HepG2 (cell line): ENCODE measurements around the gene NDUFV1. TPM values are rescaled to one million over a fixed set of nuclear protein-coding genes. Genes with fewer than 3 reads are reported as not detected.

Experiments
- ATAC-seq: fragments of 200-7000 bp; cut with Tn5 transposase; 3 replicates; pipeline ENCODE4 v1.9.1; 2020; ENCODE audit warnings: mild to moderate bottlenecking, moderate library complexity
- BruUV-seq: library from RNA; stranded (reverse); fragments of 400-500 nt; replicated peaks from 2 replicates; lab custom pipeline; 2021; lab: Mats Ljungman, UMichigan
- CTCF ChIA-PET: fragments of 300-600 bp; formaldehyde crosslinking; extraction: SDS; loops from one replicate; lab custom pipeline; 2021; ENCODE audit warnings: low total read pairs, inconsistent platforms, low intra/inter-chr PET ratio; lab: Yijun Ruan, JAX
- POLR2A ChIA-PET: fragments of 350-600 bp; sonication (Branson Sonifier 250); formaldehyde crosslinking; loops from one replicate; lab custom pipeline; 2020; ENCODE audit warnings: antibody characterized with exemption, inconsistent platforms; lab: Yijun Ruan, JAX
- DNase-seq: peaks from one replicate; pipeline ENCODE4 v3.0.0-alpha.2; 2015; ENCODE audit warnings: low spot score
- FAIRE-seq: peaks from 3 replicates; lab custom pipeline; 2011; peaks lifted over from hg19 to GRCh38; lab: Jason Lieb, UNC
- H2AFZ ChIP-seq: one replicate; pipeline ENCODE4 v1.6.1; 2011; ENCODE audit warnings: low read length, inconsistent platforms
- H3K27ac ChIP-seq: fragments of 300-600 bp; 3 replicates; pipeline ENCODE4 v1.8.0; 2011; ENCODE audit warnings: mixed run types, mild to moderate bottlenecking, mixed read lengths, low read length, inconsistent platforms; ENCODE audit not compliant: insufficient read depth; ENCODE audit errors: extremely low read length
- H3K27me3 ChIP-seq, 2 experiments: fragments of 200-600 bp in 1 of 2; 2 replicates in 1 of 2; 3 replicates in 1 of 2; pipeline versions ENCODE4 v1.6.0 to v1.8.0; 2011; ENCODE audit warnings: low read length in 2 of 2, mild to moderate bottlenecking in 2 of 2, moderate library complexity in 2 of 2, inconsistent platforms in 1 of 2; ENCODE audit not compliant: insufficient read depth in 2 of 2, control insufficient read depth in 1 of 2
- H3K36me3 ChIP-seq, 2 experiments: fragments of 200-600 bp in 1 of 2; replicated peaks in 1 of 2; 2 replicates in 1 of 2; 3 replicates in 1 of 2; pipeline versions ENCODE4 v1.5.1 to v1.8.0; 2011; ENCODE audit warnings: low read length in 2 of 2, inconsistent platforms in 1 of 2; ENCODE audit not compliant: insufficient read depth in 2 of 2, control insufficient read depth in 1 of 2
- H3K4me1 ChIP-seq: 2 replicates; pipeline ENCODE4 v1.5.1; 2012; ENCODE audit warnings: low read length, inconsistent platforms; ENCODE audit not compliant: insufficient read depth
- H3K4me2 ChIP-seq: 2 replicates; pipeline ENCODE4 v1.6.0; 2011; ENCODE audit warnings: low read depth, low read length, inconsistent platforms
- H3K4me3 ChIP-seq, 3 experiments: fragments of 200-600 bp in 1 of 3; sonication (generic), shearing (Covaris generic) in 1 of 3; replicated peaks in 1 of 3; 2 replicates each; pipeline ENCODE4 v1.5.1; 2011 to 2016; ENCODE audit warnings: low read length in 3 of 3, inconsistent platforms in 2 of 3, low read depth in 2 of 3, mild to moderate bottlenecking in 2 of 3, control low read depth in 1 of 3, mixed read lengths in 1 of 3; ENCODE audit not compliant: insufficient read depth in 1 of 3
- H3K79me2 ChIP-seq: one replicate; pipeline ENCODE4 v1.6.1; 2011; ENCODE audit warnings: low read length, inconsistent platforms; ENCODE audit not compliant: insufficient read depth
- H3K9ac ChIP-seq: 2 replicates; pipeline ENCODE4 v1.6.0; 2011; ENCODE audit warnings: mild to moderate bottlenecking, low read depth, low read length, inconsistent platforms; ENCODE audit not compliant: insufficient read depth
- H3K9me3 ChIP-seq: 2 replicates; pipeline ENCODE4 v1.5.1; 2012; ENCODE audit warnings: mild to moderate bottlenecking, low read length
- H4K20me1 ChIP-seq: 2 replicates; pipeline ENCODE4 v1.6.0; 2011; ENCODE audit warnings: inconsistent platforms, mild to moderate bottlenecking, low read length, moderate library complexity; ENCODE audit not compliant: insufficient read depth
- ATF4 ChIP-seq, 2 experiments: fragments of 450-650 bp in 1 of 2; sonication (generic) in 1 of 2; formaldehyde crosslinking; IDR thresholded peaks; 2 replicates each; pipeline versions ENCODE4 v1.5.0 to v1.8.0; 2020 to 2022; ENCODE audit warnings: mild to moderate bottlenecking in 1 of 2, missing genetic modification reagents in 1 of 2
- ELF1 ChIP-seq: sonication (generic); formaldehyde crosslinking; IDR thresholded peaks from 2 replicates; pipeline ENCODE4 v1.4.0; 2020; ENCODE audit warnings: missing genetic modification reagents
- FOXA1 ChIP-seq, 2 experiments: fragments of 450-650 bp in 1 of 2; sonication (generic) in 1 of 2; formaldehyde crosslinking in 1 of 2; IDR thresholded peaks; 2 replicates each; pipeline versions ENCODE4 v1.4.0 to v1.6.1; 2016 to 2020; ENCODE audit warnings: missing genetic modification reagents in 1 of 2
- FOXP4 ChIP-seq: sonication (generic); formaldehyde crosslinking; IDR thresholded peaks from 2 replicates; pipeline ENCODE4 v1.4.0; 2020; ENCODE audit warnings: missing genetic modification reagents
- GATAD1 ChIP-seq: IDR thresholded peaks from 2 replicates; pipeline ENCODE4 v1.6.1; 2016; ENCODE audit warnings: missing genetic modification reagents, missing compliant biosample characterization
- NFKB2 ChIP-seq: sonication (generic); formaldehyde crosslinking; IDR thresholded peaks from 2 replicates; pipeline ENCODE4 v1.4.0; 2020; ENCODE audit warnings: missing genetic modification reagents, borderline replicate concordance
- SNRNP70 ChIP-seq: fragments of 200-400 bp; formaldehyde crosslinking; IDR thresholded peaks from 2 replicates; pipeline ENCODE4 v1.6.1; 2017; ENCODE audit warnings: mild to moderate bottlenecking, low read depth, low read length, moderate library complexity
- ZBTB1 ChIP-seq: sonication (generic); formaldehyde crosslinking; IDR thresholded peaks from 2 replicates; pipeline ENCODE4 v1.4.0; 2020; ENCODE audit warnings: missing genetic modification reagents, borderline replicate concordance
- ZNF136 ChIP-seq: sonication (generic); formaldehyde crosslinking; IDR thresholded peaks from 2 replicates; pipeline ENCODE4 v1.8.1; 2022; ENCODE audit warnings: low read depth, mild to moderate bottlenecking, moderate library complexity, missing genetic modification reagents
- ZNF260 ChIP-seq: sonication (generic); formaldehyde crosslinking; IDR thresholded peaks from 2 replicates; pipeline ENCODE4 v1.4.0; 2020; ENCODE audit warnings: missing genetic modification reagents, low read depth, mild to moderate bottlenecking, borderline replicate concordance
- ZNF460 ChIP-seq: sonication (generic); formaldehyde crosslinking; IDR thresholded peaks from 2 replicates; pipeline ENCODE4 v1.5.1; 2020; ENCODE audit warnings: missing genetic modification reagents, mild to moderate bottlenecking, borderline replicate concordance
- ZNF501 ChIP-seq: sonication (generic); formaldehyde crosslinking; IDR thresholded peaks from 2 replicates; pipeline ENCODE4 v1.5.1; 2020; ENCODE audit warnings: mild to moderate bottlenecking, moderate library complexity, missing genetic modification reagents
- ZNF597 ChIP-seq: sonication (generic); formaldehyde crosslinking; IDR thresholded peaks from 2 replicates; pipeline ENCODE4 v1.5.0; 2020; ENCODE audit warnings: missing genetic modification reagents
- ZNF598 ChIP-seq: sonication (generic); formaldehyde crosslinking; IDR thresholded peaks from 2 replicates; pipeline ENCODE4 v1.5.1; 2020; ENCODE audit warnings: mild to moderate bottlenecking, missing genetic modification reagents, borderline replicate concordance
- WGBS: methylation state at CpG from one replicate; pipeline ENCODE4 v1.1.6; 2017; ENCODE audit warnings: low lambda C conversion rate; 5-methylcytosine and 5-hydroxymethylcytosine counted together
- in situ Hi-C: cut with HindIII; loops from 2 replicates; pipeline ENCODE4 v1.10.0; 2017; ENCODE audit warnings: low pct_unique_long_range_greater_than_20kb; ENCODE audit not compliant: extremely low pct_ligation_motif_present
- intact Hi-C: fragments of 100-400 bp; cut with micrococcal nuclease; formaldehyde crosslinking; loops from one replicate; pipeline ENCODE4 v1.10.0; 2022; ENCODE audit not compliant: unreplicated experiment
- polyA plus RNA-seq, 8 experiments: library from polyadenylated mRNA; depleted of rRNA in 3 of 8; stranded (reverse) in 7 of 8; unstranded in 1 of 8; fragments of >200 nt; fragmentation: Illumina TruSeq in 4 of 8; extraction: Trizol in 4 of 8; gene quantifications; 2 replicates each; pipeline versions ENCODE4 v1.2.1 to v1.2.3, GENCODE V29; 2011 to 2016; ENCODE audit warnings: low read depth in 4 of 8, missing spikeins in 1 of 8, mixed read lengths in 1 of 8; ENCODE audit not compliant: insufficient read depth in 1 of 8
- total RNA-seq, 5 experiments: library from RNA; depleted of rRNA; stranded (reverse); fragments of >200 nt; fragmentation: Illumina TruSeq; extraction: Trizol; gene quantifications; 2 replicates each; pipeline ENCODE4 v1.2.3, GENCODE V29; 2016; ENCODE audit warnings: low read depth in 1 of 5
- TF ChIP-seq, protein P1 (sequence below): sonication (generic); formaldehyde crosslinking; IDR thresholded peaks from 2 replicates; pipeline ENCODE4 v1.5.0; 2020; ENCODE audit warnings: missing genetic modification reagents, mild to moderate bottlenecking, borderline replicate concordance

The NDUFV1 gene
- total and polyA plus RNA-seq, 2 of the 13 experiments (the other 11 are each of a cell fraction or from before 2014, with no cell fraction given): 88.9 to 137 TPM

GRCh38 chr11:67633758-67634365 is 27.1 kb downstream of the NDUFV1 start:
- peak overlapping the region in 1 of 3 experiments; percentile 18; a peak in 1 of 6 replicates for H3K4me3 ChIP-seq
- peaks cover 56% of the 10 kb centered on the region for H3K4me1 ChIP-seq
- 0 out of 2 replicates have a peak overlapping the region, but pooled peaks have one; percentile 83 for H3K4me2 ChIP-seq
- H3K9me3 ChIP-seq: no peaks in the 10 kb centered on the region
- no peak overlapping the region for H3K9ac ChIP-seq
- BruUV-seq: no TSS peak
- in situ Hi-C loops: no loop called here
- no peaks in the 10 kb centered on the region for H4K20me1 ChIP-seq
- WGBS: 32% methylated on average over 17 of the region's 22 CpGs
- H3K27ac ChIP-seq: no peak overlapping the region
- FAIRE-seq: no peak
- ChIA-PET POLR2A (interaction anchor here (2.4 kb wide), 1 partner anchor 17 kb away, joined by 17 read pairs; the partner anchor contains the start of gene ACY3), CTCF (interaction anchor here (1.5 kb wide), 1 partner anchor 25 kb away, joined by 4 read pairs; no protein-coding TSS in a partner anchor)
- H3K27me3 ChIP-seq: peaks cover 0 to 3% of the 10 kb centered on the region in 2 experiments; a peak in 3 of 5 replicates
- no peaks in the 10 kb centered on the region for H3K36me3 ChIP-seq
- ATAC-seq: no peak
- intact Hi-C loops: no loop called here
- H2AFZ ChIP-seq: no peak overlapping the region
- H3K79me2 ChIP-seq: no peaks in the 10 kb centered on the region
- no peak for DNase-seq
- no peak for TF ChIP-seq ZNF460
- no peak for TF ChIP-seq ZNF136
- TF ChIP-seq NFKB2 (CRISPR knock-in tag): no peak
- no peak for TF ChIP-seq FOXA1 (IDR thresholded peaks at IDR 0.05)
- TF ChIP-seq FOXA1 (CRISPR knock-in tag; IDR thresholded peaks at IDR 0.05): no peak
- TF ChIP-seq SNRNP70: no peak
- TF ChIP-seq GATAD1: 0 out of 2 replicates have a peak, but pooled peaks have one; percentile 2
- no peak for TF ChIP-seq ZNF501
- TF ChIP-seq, protein P1, sequence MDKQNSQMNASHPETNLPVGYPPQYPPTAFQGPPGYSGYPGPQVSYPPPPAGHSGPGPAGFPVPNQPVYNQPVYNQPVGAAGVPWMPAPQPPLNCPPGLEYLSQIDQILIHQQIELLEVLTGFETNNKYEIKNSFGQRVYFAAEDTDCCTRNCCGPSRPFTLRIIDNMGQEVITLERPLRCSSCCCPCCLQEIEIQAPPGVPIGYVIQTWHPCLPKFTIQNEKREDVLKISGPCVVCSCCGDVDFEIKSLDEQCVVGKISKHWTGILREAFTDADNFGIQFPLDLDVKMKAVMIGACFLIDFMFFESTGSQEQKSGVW (CRISPR knock-in tag): no peak
- no peak for TF ChIP-seq FOXP4 (CRISPR knock-in tag)
- TF ChIP-seq ZBTB1 (CRISPR knock-in tag): no peak
- no peak for TF ChIP-seq ATF4 (CRISPR knock-in tag; IDR thresholded peaks at IDR 0.05)
- TF ChIP-seq ZNF260: no peak
- no peak for TF ChIP-seq ZNF597 (CRISPR knock-in tag)
- no peak for TF ChIP-seq ZNF598 (CRISPR knock-in tag)
- TF ChIP-seq ELF1 (CRISPR knock-in tag): no peak
